RWPE2 (cell line): Measurements from ENCODE around the gene AGK.

ENCODE experiments used
- ATAC-seq: fragments of 200-7000 bp; cut with Tn5 transposase; 3 replicates; pipeline ENCODE4 v1.9.1; 2021; ENCODE audit warnings: low read depth
- DNase-seq: peaks from one replicate; pipeline ENCODE4 v3.0.0-alpha.2; 2020; ENCODE audit warnings: low spot score
- H3K27ac ChIP-seq: fragments of 450-650 bp; 2 replicates; pipeline ENCODE4 v1.5.1; 2017; ENCODE audit warnings: mild to moderate bottlenecking; ENCODE audit not compliant: poor library complexity, severe bottlenecking
- H3K27me3 ChIP-seq: fragments of 250-450 bp; sonication (Bioruptor Pico); 2 replicates; pipeline ENCODE4 v1.5.1; 2021; ENCODE audit warnings: mild to moderate bottlenecking, moderate library complexity; ENCODE audit not compliant: insufficient read depth, poor library complexity, severe bottlenecking
- H3K36me3 ChIP-seq: fragments of 250-450 bp; sonication (Bioruptor Pico); 2 replicates; pipeline ENCODE4 v1.5.1; 2020; ENCODE audit warnings: low read depth, mild to moderate bottlenecking, moderate library complexity
- H3K4me1 ChIP-seq: fragments of 250-450 bp; sonication (Bioruptor Pico); 2 replicates; pipeline ENCODE4 v1.5.1; 2021; ENCODE audit warnings: mild to moderate bottlenecking, moderate library complexity; ENCODE audit not compliant: insufficient read depth, poor library complexity, severe bottlenecking
- H3K4me3 ChIP-seq: fragments of 250-450 bp; sonication (Bioruptor Pico); 2 replicates; pipeline ENCODE4 v1.5.1; 2021; ENCODE audit warnings: mild to moderate bottlenecking, moderate library complexity; ENCODE audit not compliant: severe bottlenecking
- H3K9me3 ChIP-seq: fragments of 250-450 bp; sonication (Bioruptor Pico); 2 replicates; pipeline ENCODE4 v1.5.1; 2021; ENCODE audit warnings: mild to moderate bottlenecking, moderate library complexity; ENCODE audit not compliant: severe bottlenecking
- TF ChIP-seq, protein P1 (sequence below): fragments of 450-650 bp; IDR thresholded peaks from one replicate; pipeline ENCODE4 v1.5.1; 2017; ENCODE audit warnings: mild to moderate bottlenecking, moderate library complexity; ENCODE audit not compliant: poor library complexity, severe bottlenecking

AGK gene

DNA sequence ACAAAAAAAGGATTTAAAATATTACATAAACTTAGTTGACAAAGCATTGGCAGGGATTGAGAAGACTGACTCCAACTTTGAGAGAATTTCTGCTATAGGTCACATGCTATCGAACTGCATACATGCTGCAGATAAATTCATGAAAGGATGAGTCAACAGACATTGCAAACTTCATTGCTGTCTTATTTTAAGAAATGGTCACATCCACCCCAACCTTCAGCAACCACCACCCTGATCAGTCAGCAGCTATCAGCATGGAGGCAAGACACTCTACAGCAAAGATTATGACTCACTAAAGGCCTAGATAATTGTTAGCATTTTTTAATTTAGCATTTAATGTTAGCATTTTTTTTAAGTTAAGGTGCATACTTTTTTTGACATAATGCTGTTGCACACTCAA is 73.6 kb downstream of the AGK start:
- ATAC-seq = no peak
- peaks cover 47% of the 10 kb centered on the region for H3K36me3 ChIP-seq

DNA sequence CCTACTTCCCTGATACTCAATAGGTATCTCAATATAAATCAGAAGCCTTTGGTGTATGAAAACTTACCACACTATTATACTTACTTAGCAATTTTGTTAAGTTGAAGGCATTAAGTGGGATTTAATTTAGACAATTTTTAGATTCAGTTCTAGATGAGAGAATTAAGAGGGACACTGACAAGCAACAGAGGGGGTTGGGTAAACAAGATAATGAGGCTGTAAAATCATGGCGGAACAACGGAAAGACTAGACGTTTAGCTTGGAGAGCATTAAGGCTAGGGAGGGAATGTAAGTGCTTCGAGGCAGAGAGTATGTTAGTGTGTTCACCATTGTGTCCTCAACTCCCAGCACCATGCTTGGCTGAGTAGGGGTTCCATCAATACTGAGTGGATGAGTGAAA is 79.4 kb downstream of the AGK start:
- Histone ChIP-seq H3K4me3 (no peak overlapping the region), H3K4me1 (no peaks in the 10 kb centered on the region), H3K27me3 (no peaks in the 10 kb centered on the region), H3K36me3 (peaks cover 9% of the 10 kb centered on the region), H3K9me3 (no peaks in the 10 kb centered on the region), H3K27ac (no peak overlapping the region)
- ATAC-seq (no peak), DNase-seq (no peak)
- TF ChIP-seq, protein P1, sequence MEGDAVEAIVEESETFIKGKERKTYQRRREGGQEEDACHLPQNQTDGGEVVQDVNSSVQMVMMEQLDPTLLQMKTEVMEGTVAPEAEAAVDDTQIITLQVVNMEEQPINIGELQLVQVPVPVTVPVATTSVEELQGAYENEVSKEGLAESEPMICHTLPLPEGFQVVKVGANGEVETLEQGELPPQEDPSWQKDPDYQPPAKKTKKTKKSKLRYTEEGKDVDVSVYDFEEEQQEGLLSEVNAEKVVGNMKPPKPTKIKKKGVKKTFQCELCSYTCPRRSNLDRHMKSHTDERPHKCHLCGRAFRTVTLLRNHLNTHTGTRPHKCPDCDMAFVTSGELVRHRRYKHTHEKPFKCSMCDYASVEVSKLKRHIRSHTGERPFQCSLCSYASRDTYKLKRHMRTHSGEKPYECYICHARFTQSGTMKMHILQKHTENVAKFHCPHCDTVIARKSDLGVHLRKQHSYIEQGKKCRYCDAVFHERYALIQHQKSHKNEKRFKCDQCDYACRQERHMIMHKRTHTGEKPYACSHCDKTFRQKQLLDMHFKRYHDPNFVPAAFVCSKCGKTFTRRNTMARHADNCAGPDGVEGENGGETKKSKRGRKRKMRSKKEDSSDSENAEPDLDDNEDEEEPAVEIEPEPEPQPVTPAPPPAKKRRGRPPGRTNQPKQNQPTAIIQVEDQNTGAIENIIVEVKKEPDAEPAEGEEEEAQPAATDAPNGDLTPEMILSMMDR = no peak

More for the DNA sequence above, 73.6 kb downstream of the AGK start:
- no peak overlapping the region for H3K27ac ChIP-seq
- no peaks in the 10 kb centered on the region for H3K9me3 ChIP-seq
- no peaks in the 10 kb centered on the region for H3K4me1 ChIP-seq
- no peak for DNase-seq
- H3K4me3 ChIP-seq = no peak overlapping the region
- no peaks in the 10 kb centered on the region for H3K27me3 ChIP-seq
- TF ChIP-seq, protein P1 = no peak

DNA sequence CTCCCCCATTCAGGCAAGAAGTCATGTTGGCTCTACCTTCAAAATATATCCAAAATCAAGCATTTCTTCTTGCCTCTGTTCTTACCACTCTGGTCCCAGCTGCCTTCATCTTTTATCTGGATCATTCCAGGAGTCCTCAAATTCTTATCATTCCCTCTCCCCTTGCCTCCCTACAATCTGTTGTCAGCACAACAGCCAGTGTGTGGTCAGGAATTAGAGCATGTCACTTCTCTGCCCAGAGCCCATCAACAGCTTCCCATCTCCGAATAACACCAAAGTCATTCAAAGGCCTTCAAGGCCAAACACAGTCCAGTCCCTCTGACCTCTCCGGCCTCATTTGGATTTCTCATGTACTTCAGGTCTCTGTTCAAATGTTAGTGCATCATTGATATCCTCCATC is 80.3 kb downstream of the AGK start:
- no peak for ATAC-seq
- H3K27me3 ChIP-seq = no peaks in the 10 kb centered on the region
- no peaks in the 10 kb centered on the region for H3K4me1 ChIP-seq
- DNase-seq = no peak
- peaks cover 1% of the 10 kb centered on the region for H3K36me3 ChIP-seq
- no peaks in the 10 kb centered on the region for H3K9me3 ChIP-seq
- H3K4me3 ChIP-seq = no peak overlapping the region
- no peak overlapping the region for H3K27ac ChIP-seq
- TF ChIP-seq, protein P1 = no peak

DNA sequence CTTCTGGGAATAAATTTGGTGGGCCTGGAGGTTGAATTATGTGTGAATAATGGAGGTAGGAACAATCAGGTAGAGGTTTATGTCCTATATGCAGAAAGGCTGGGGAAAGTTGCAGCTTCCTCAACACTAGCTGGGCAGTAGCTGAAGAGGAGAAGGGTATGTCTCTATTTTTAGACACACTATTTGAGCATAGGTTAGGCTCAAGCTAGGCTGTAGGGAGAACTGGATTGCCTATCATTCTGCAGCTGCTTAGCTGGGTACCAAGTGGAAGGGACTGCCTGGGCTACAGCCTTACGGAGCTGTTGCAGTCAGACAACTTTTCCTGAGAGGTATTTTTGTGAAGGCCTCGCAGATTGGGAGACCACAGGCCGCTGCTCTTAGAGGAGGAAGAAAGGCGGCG is 82.9 kb downstream of the AGK start:
- H3K9me3 ChIP-seq = no peaks in the 10 kb centered on the region
- DNase-seq = no peak
- no peaks in the 10 kb centered on the region for H3K27me3 ChIP-seq
- no peaks in the 10 kb centered on the region for H3K4me1 ChIP-seq
- H3K27ac ChIP-seq = no peak overlapping the region
- peaks cover 5% of the 10 kb centered on the region; the same call in 1 of the 2 replicates for H3K36me3 ChIP-seq
- H3K4me3 ChIP-seq = no peak overlapping the region
- ATAC-seq = no peak
- TF ChIP-seq, protein P1 = no peak

DNA sequence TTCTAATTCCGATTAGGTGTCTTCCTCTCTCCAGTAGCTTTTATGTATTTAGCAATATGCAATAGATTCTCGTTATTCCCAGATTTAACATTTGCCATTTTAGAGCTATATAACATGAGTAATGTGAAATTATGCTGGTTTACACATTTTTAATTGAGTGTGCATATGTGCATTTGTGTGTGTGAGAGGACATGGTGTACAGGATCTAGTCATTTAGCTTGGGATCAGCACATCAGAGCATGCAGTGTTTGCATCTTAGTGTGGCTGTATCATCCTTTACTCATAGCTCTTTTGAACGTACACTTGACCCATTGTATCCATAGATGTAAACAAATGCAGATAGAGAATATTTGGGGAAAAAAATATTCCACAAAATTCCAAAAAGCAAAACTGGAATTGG is 84.8 kb downstream of the AGK start:
- H3K4me1 ChIP-seq = no peaks in the 10 kb centered on the region

More for the DNA sequence above, 84.8 kb downstream of the AGK start:
- DNase-seq (no peak), ATAC-seq (no peak)
- no peak overlapping the region for H3K4me3 ChIP-seq
- H3K27me3 ChIP-seq = no peaks in the 10 kb centered on the region
- no peaks in the 10 kb centered on the region for H3K9me3 ChIP-seq
- no peak overlapping the region for H3K27ac ChIP-seq
- TF ChIP-seq, protein P1 = no peak
- peaks cover 6% of the 10 kb centered on the region; the same call in 1 of the 2 replicates for H3K36me3 ChIP-seq
